H9 (cell line): ENCODE measurements around the gene TLE5. TPM values are rescaled to one million over a fixed set of nuclear protein-coding genes. Genes with fewer than 3 reads are reported as not detected.

Experiments
- DNase-seq: peaks from one replicate; pipeline ENCODE4 v3.0.0-alpha.2; 2017
- H2AFZ ChIP-seq: one replicate; pipeline ENCODE4 v1.6.1; 2013; ENCODE audit warnings: mild to moderate bottlenecking, low read length, control low read depth, moderate library complexity
- H2AK5ac ChIP-seq: 2 replicates; pipeline ENCODE4 v1.6.1; 2013; ENCODE audit warnings: low read length, control low read depth, mixed read lengths; ENCODE audit not compliant: insufficient read length
- H2BK120ac ChIP-seq: one replicate; pipeline ENCODE4 v1.6.1; 2013; ENCODE audit warnings: low read depth, mild to moderate bottlenecking, low read length, control low read depth, inconsistent platforms; ENCODE audit not compliant: poor library complexity, severe bottlenecking
- H2BK12ac ChIP-seq: 2 replicates; pipeline ENCODE4 v1.6.1; 2013; ENCODE audit warnings: low read length, control low read depth, mixed read lengths, low read depth; ENCODE audit not compliant: insufficient read length
- H2BK15ac ChIP-seq: 2 replicates; pipeline ENCODE4 v1.6.1; 2013; ENCODE audit warnings: low read depth, low read length, control low read depth
- H2BK20ac ChIP-seq: one replicate; pipeline ENCODE4 v1.6.1; 2013; ENCODE audit warnings: low read depth, mild to moderate bottlenecking, low read length, control low read depth, inconsistent platforms; ENCODE audit not compliant: poor library complexity, severe bottlenecking
- H2BK5ac ChIP-seq: 2 replicates; pipeline ENCODE4 v1.6.1; 2013; ENCODE audit warnings: low read length, control low read depth, mixed read lengths; ENCODE audit not compliant: insufficient read length
- H3K14ac ChIP-seq: 2 replicates; pipeline ENCODE4 v1.6.1; 2013; ENCODE audit warnings: low read length, control low read depth; ENCODE audit not compliant: insufficient read depth
- H3K18ac ChIP-seq: 2 replicates; pipeline ENCODE4 v1.6.1; 2013; ENCODE audit warnings: low read depth, mild to moderate bottlenecking, mixed read lengths, low read length, control low read depth; ENCODE audit not compliant: insufficient read length
- H3K23ac ChIP-seq: 2 replicates; pipeline ENCODE4 v1.6.1; 2013; ENCODE audit warnings: low read length, control low read depth, mixed read lengths, low read depth; ENCODE audit not compliant: insufficient read length
- H3K23me2 ChIP-seq: 2 replicates; pipeline ENCODE4 v1.6.1; 2013; ENCODE audit warnings: low read depth, mild to moderate bottlenecking, mixed read lengths, low read length, control low read depth; ENCODE audit not compliant: insufficient read length, poor library complexity, severe bottlenecking
- H3K27ac ChIP-seq: 2 replicates; pipeline ENCODE4 v1.5.1; 2013; ENCODE audit warnings: low read length, control low read depth, mixed read lengths, low read depth; ENCODE audit not compliant: insufficient read length
- H3K27me3 ChIP-seq: 2 replicates; pipeline ENCODE4 v1.6.1; 2013; ENCODE audit warnings: low read length, control low read depth, inconsistent platforms; ENCODE audit not compliant: insufficient read depth
- H3K4ac ChIP-seq: 2 replicates; pipeline ENCODE4 v1.6.1; 2013; ENCODE audit warnings: low read depth, mild to moderate bottlenecking, control low read depth, inconsistent platforms, low read length, moderate library complexity
- H3K4me1 ChIP-seq: 2 replicates; pipeline ENCODE4 v1.6.1; 2013; ENCODE audit warnings: low read length, control low read depth, inconsistent platforms; ENCODE audit not compliant: insufficient read depth
- H3K4me2 ChIP-seq: 2 replicates; pipeline ENCODE4 v1.6.1; 2013; ENCODE audit warnings: low read length, control low read depth, mixed read lengths; ENCODE audit not compliant: insufficient read length, insufficient read depth
- H3K56ac ChIP-seq: 2 replicates; pipeline ENCODE4 v1.6.1; 2013; ENCODE audit warnings: low read depth, mild to moderate bottlenecking, mixed read lengths, low read length, control low read depth; ENCODE audit not compliant: insufficient read length
- H3K79me1 ChIP-seq: 2 replicates; pipeline ENCODE4 v1.6.1; 2013; ENCODE audit warnings: low read depth, mild to moderate bottlenecking, moderate library complexity, low read length, control low read depth, inconsistent platforms; ENCODE audit not compliant: insufficient read depth, poor library complexity, severe bottlenecking
- H3K79me2 ChIP-seq: 2 replicates; pipeline ENCODE4 v1.6.1; 2013; ENCODE audit warnings: low read length, control low read depth, inconsistent platforms; ENCODE audit not compliant: insufficient read depth
- H3K9ac ChIP-seq: 2 replicates; pipeline ENCODE4 v1.6.1; 2013; ENCODE audit warnings: low read length, control low read depth, mixed read lengths; ENCODE audit not compliant: insufficient read length; ENCODE audit errors: extremely low read depth
- H3K9me3 ChIP-seq: one replicate; pipeline ENCODE4 v1.6.1; 2013; ENCODE audit warnings: low read depth, low read length, inconsistent platforms; ENCODE audit not compliant: control insufficient read depth
- H3T11ph ChIP-seq: one replicate; pipeline ENCODE4 v1.6.1; 2013; ENCODE audit warnings: mild to moderate bottlenecking, low read length, control low read depth, inconsistent platforms
- H4K20me1 ChIP-seq: one replicate; pipeline ENCODE4 v1.6.1; 2013; ENCODE audit not compliant: control insufficient read depth, insufficient read length, insufficient read depth
- H4K5ac ChIP-seq: 2 replicates; pipeline ENCODE4 v1.6.1; 2013; ENCODE audit warnings: low read depth, mild to moderate bottlenecking, mixed read lengths, low read length, control low read depth; ENCODE audit not compliant: insufficient read length
- H4K8ac ChIP-seq: replicated peaks from 2 replicates; pipeline ENCODE4 v1.6.1; 2013; ENCODE audit warnings: low read length, control low read depth, mixed read lengths, low read depth; ENCODE audit not compliant: insufficient read length
- H4K91ac ChIP-seq: 2 replicates; pipeline ENCODE4 v1.6.1; 2013; ENCODE audit warnings: low read depth, mild to moderate bottlenecking, moderate library complexity, mixed read lengths, low read length, control low read depth; ENCODE audit not compliant: insufficient read length
- H3K27ac Mint-ChIP-seq, 3 experiments: 2 replicates in 2 of 3; 3 replicates in 1 of 3; pipeline ENCODE4 v1.8.0; 2020 to 2021; ENCODE audit warnings: mixed read lengths in 3 of 3, mild to moderate bottlenecking in 1 of 3, moderate library complexity in 1 of 3
- H3K27me3 Mint-ChIP-seq: 2 replicates; pipeline ENCODE4 v1.8.0; 2021; ENCODE audit warnings: low read depth, mild to moderate bottlenecking, moderate library complexity, mixed read lengths
- H3K36me3 Mint-ChIP-seq, 3 experiments: 2 replicates in 2 of 3; 3 replicates in 1 of 3; pipeline ENCODE4 v1.8.0; 2020 to 2021; ENCODE audit warnings: low read depth in 3 of 3, mixed read lengths in 3 of 3; ENCODE audit not compliant: insufficient read depth in 1 of 3
- H3K4me1 Mint-ChIP-seq, 2 experiments: 2 replicates each; pipeline ENCODE4 v1.8.0; 2020; ENCODE audit warnings: mixed read lengths in 2 of 2
- H3K4me3 Mint-ChIP-seq, 2 experiments: 2 replicates in 1 of 2; 3 replicates in 1 of 2; pipeline ENCODE4 v1.8.0; 2020 to 2021; ENCODE audit warnings: mild to moderate bottlenecking in 2 of 2, mixed read lengths in 2 of 2, moderate library complexity in 1 of 2
- H3K9me3 Mint-ChIP-seq, 2 experiments: 2 replicates in 1 of 2; 3 replicates in 1 of 2; pipeline ENCODE4 v1.8.0; 2020; ENCODE audit warnings: mild to moderate bottlenecking in 2 of 2, mixed read lengths in 2 of 2, moderate library complexity in 1 of 2
- CTCF ChIP-seq: fragments of 200-600 bp; sonication (generic); conservative IDR thresholded peaks from 3 replicates; pipeline ENCODE4 v1.8.0; 2021; ENCODE audit warnings: antibody characterized with exemption, mild to moderate bottlenecking
- WGBS: extraction: QIAGEN DNeasy Blood & Tissue Kit; methylation state at CpG from one replicate; pipeline ENCODE4 v1.1.7; 2013; ENCODE audit warnings: missing lambda C conversion rate, low lambda C conversion rate, mixed read lengths; ENCODE audit not compliant: insufficient read length; ENCODE audit errors: extremely low coverage; 5-methylcytosine and 5-hydroxymethylcytosine counted together
- total RNA-seq: library from RNA; stranded (reverse); gene quantifications from 2 replicates; pipeline ENCODE4 v1.2.1, GENCODE V29; 2021

Gene TLE5
- total RNA-seq, 1 experiment from 2014 or later: 221 TPM

- Histone ChIP-seq H3K18ac (no peak overlapping the region), H3K79me2 (no peaks in the 10 kb centered on the region), H3K9ac (no peak overlapping the region), H2BK120ac (no peak overlapping the region), H3K23ac (no peak overlapping the region), H3K4ac (no peak overlapping the region), H3K4me2 (no peak overlapping the region), H3K79me1 (no peaks in the 10 kb centered on the region), H4K91ac (no peak overlapping the region), H2AK5ac (no peak overlapping the region), H4K8ac (no peak overlapping the region), H3K27me3 (no peaks in the 10 kb centered on the region), H3K9me3 (no peaks in the 10 kb centered on the region), H3K23me2 (no peaks in the 10 kb centered on the region), H3K4me1 (no peaks in the 10 kb centered on the region), H3K56ac (no peak overlapping the region), H3K27ac (no peak overlapping the region), H2BK15ac (no peak overlapping the region), H3K14ac (no peak overlapping the region), H4K5ac (no peak overlapping the region), H4K20me1 (no peaks in the 10 kb centered on the region), H2AFZ (no peak overlapping the region), H3T11ph (no peak overlapping the region), H2BK5ac (no peak overlapping the region), H2BK20ac (no peak overlapping the region), H2BK12ac (no peak overlapping the region)
- no peak for DNase-seq
- WGBS: no CpG with 5 or more reads among the region's 9 CpGs
- H3K4me3 Mint-ChIP-seq: no peak overlapping the region
- TF ChIP-seq CTCF: no peak
- no peaks in the 10 kb centered on the region; a peak in 1 of 5 replicates for H3K9me3 Mint-ChIP-seq
- no peak overlapping the region for H3K27ac Mint-ChIP-seq
- H3K4me1 Mint-ChIP-seq: peaks cover 2 to 8% of the 10 kb centered on the region in 2 experiments; a peak in 3 of 4 replicates
- peaks cover 3% of the 10 kb centered on the region for H3K27me3 Mint-ChIP-seq
- no peaks in the 10 kb centered on the region for H3K36me3 Mint-ChIP-seq
These were observed 5.3 kb upstream of the TLE5 start for GRCh38 chr19:3067563-3067962.
